ENCODE results near the gene A2ML1.
"Not testable (repeated sequence)": the region's sequence is repeated elsewhere in the genome, so short reads cannot be mapped to it uniquely, and the experiment has no call there.

A2ML1 gene

GRCh38 chr12:8887285-8887715 lies 64.9 kb downstream of the A2ML1 start:
- H3K4me3 ChIP-seq (ENCODE audit: low read depth, low read length), result no peak overlapping the region
- TF ChIP-seq CTCF (IDR thresholded peaks at IDR 0.05; ENCODE audit: borderline replicate concordance, insufficient read depth, low read depth, low read length), result no peak

GRCh38 chr12:8890313-8891085 lies 68.1 kb downstream of the A2ML1 start:
- TF ChIP-seq CTCF (IDR thresholded peaks at IDR 0.05; ENCODE audit: borderline replicate concordance, insufficient read depth, low read depth, low read length), result peak; percentile 66
- peak overlapping the region; percentile 40 for H3K4me3 ChIP-seq (ENCODE audit: low read depth, low read length)

GRCh38 chr12:8891976-8892375 lies 69.6 kb downstream of the A2ML1 start:
- no peak for TF ChIP-seq CTCF (IDR thresholded peaks at IDR 0.05; ENCODE audit: borderline replicate concordance, insufficient read depth, low read depth, low read length)
- H3K4me3 ChIP-seq (ENCODE audit: low read depth, low read length), result no peak overlapping the region

- TF ChIP-seq CTCF (IDR thresholded peaks at IDR 0.05; ENCODE audit: borderline replicate concordance, insufficient read depth, low read depth, low read length), result no peak
- H3K4me3 ChIP-seq (ENCODE audit: low read depth, low read length), result no peak overlapping the region
Measured at GRCh38 chr12:8894378-8894777, 72.0 kb downstream of the A2ML1 start.

- no peak overlapping the region for H3K4me3 ChIP-seq (ENCODE audit: low read depth, low read length)
- no peak for TF ChIP-seq CTCF (IDR thresholded peaks at IDR 0.05; ENCODE audit: borderline replicate concordance, insufficient read depth, low read depth, low read length)
Measured at GRCh38 chr12:8894986-8895385, 72.6 kb downstream of the A2ML1 start.

- H3K4me3 ChIP-seq (ENCODE audit: low read depth, low read length), result no peak overlapping the region
- TF ChIP-seq CTCF (IDR thresholded peaks at IDR 0.05; ENCODE audit: borderline replicate concordance, insufficient read depth, low read depth, low read length), result no peak
Measured at GRCh38 chr12:8897081-8897480, 74.7 kb downstream of the A2ML1 start.

- H3K4me3 ChIP-seq (ENCODE audit: low read depth, low read length), result no peak overlapping the region
- TF ChIP-seq CTCF (IDR thresholded peaks at IDR 0.05; ENCODE audit: borderline replicate concordance, insufficient read depth, low read depth, low read length), result no peak
Measured at GRCh38 chr12:8899830-8900229, 77.4 kb downstream of the A2ML1 start.

- not testable (repeated sequence) for H3K4me3 ChIP-seq (ENCODE audit: low read depth, low read length)
Measured at GRCh38 chr12:8902703-8903102, 80.3 kb downstream of the A2ML1 start.

Data from GM12875 (cell line).